SH-SY5Y (cell line): ENCODE data around the gene LTB4R.

Experiments used
- GATA2 ChIP-seq: IDR thresholded peaks from 2 replicates; pipeline ENCODE4 v1.6.1; 2011; ENCODE audit warnings: mild to moderate bottlenecking, low read depth, low read length
- GATA3 ChIP-seq: IDR thresholded peaks from 2 replicates; pipeline ENCODE4 v1.6.1; 2011; ENCODE audit warnings: low read depth, mild to moderate bottlenecking, low read length, moderate library complexity

LTB4R gene

GRCh38 chr14:24307575-24308341 lies 3.5 kb upstream of the LTB4R start, which contains the start of gene CIDEB:
Gene CIDEB (minus strand): TSS chr14:24307977. CDS start chr14:24307858, 119 bp downstream.
- no peak for TF ChIP-seq GATA2
- TF ChIP-seq GATA3, result no peak

GRCh38 chr14:24308342-24309124 lies 2.8 kb upstream of the LTB4R start:
- TF ChIP-seq GATA2 (no peak), GATA3 (no peak)

GRCh38 chr14:24309538-24310264 lies 1.6 kb upstream of the LTB4R start, which contains the start of gene LTB4R2:
Gene LTB4R2 (plus strand): TSS chr14:24310140. CDS start chr14:24310665, 525 bp downstream.
- TF ChIP-seq GATA3 (no peak), GATA2 (no peak)

GRCh38 chr14:24310265-24310645 lies 1.0 kb upstream of the LTB4R start:
- TF ChIP-seq GATA3, result no peak
- TF ChIP-seq GATA2, result no peak

GRCh38 chr14:24311837-24312615 lies 724 bp downstream of the LTB4R start:
- TF ChIP-seq GATA2, result no peak
- TF ChIP-seq GATA3, result no peak

GRCh38 chr14:24312736-24313507 lies 1.6 kb downstream of the LTB4R start:
- no peak for TF ChIP-seq GATA2
- TF ChIP-seq GATA3, result no peak

GRCh38 chr14:24313913-24314312 lies 2.6 kb downstream of the LTB4R start:
- TF ChIP-seq GATA3, result no peak
- no peak for TF ChIP-seq GATA2

- no peak for TF ChIP-seq GATA2
- no peak for TF ChIP-seq GATA3
Measured at GRCh38 chr14:24314377-24315193, 3.3 kb downstream of the LTB4R start.

- no peak for TF ChIP-seq GATA2
- TF ChIP-seq GATA3, result no peak
Measured at GRCh38 chr14:24315243-24315806, 4.0 kb downstream of the LTB4R start.

GRCh38 chr14:24315807-24316596 lies 4.7 kb downstream of the LTB4R start:
- TF ChIP-seq GATA3 (no peak), GATA2 (no peak)

GRCh38 chr14:24316597-24316950 lies 5.3 kb downstream of the LTB4R start:
- TF ChIP-seq GATA3 (no peak), GATA2 (no peak)
